ENCODE results near the gene KCNC3.

Gene KCNC3

GRCh38 chr19:50362030-50362412 lies 32.8 kb upstream of the KCNC3 start:
- Histone ChIP-seq H3K79me1 (ENCODE audit: low read depth, low read length) (peaks cover 3% of the 10 kb centered on the region), H4K8ac (ENCODE audit: low read depth, low read length) (no peak overlapping the region), H2BK120ac (ENCODE audit: low read depth, low read length) (no peak overlapping the region), H2BK5ac (ENCODE audit: low read length) (no peak overlapping the region), H3K4me3 (ENCODE audit: low read length in 2 of 2) (no peak overlapping the region), H3K9me3 (replicated peaks in 1 of 2; ENCODE audit: control insufficient read depth in 2 of 2, insufficient read depth in 1 of 2, low read depth in 1 of 2, low read length in 2 of 2) (peaks cover 5 to 11% of the 10 kb centered on the region in 2 donors), H2BK15ac (ENCODE audit: low read length) (no peak overlapping the region), H3K18ac (ENCODE audit: low read length) (no peak overlapping the region), H3K36me3 (replicated peaks in 1 of 2; ENCODE audit: control insufficient read depth in 2 of 2, insufficient read depth in 2 of 2, low read length in 2 of 2) (peaks cover 0 to 2% of the 10 kb centered on the region in 2 donors), H3K4me1 (ENCODE audit: control insufficient read depth in 2 of 2, insufficient read depth in 1 of 2, low read depth in 1 of 2, low read length in 2 of 2) (peaks cover 0 to 6% of the 10 kb centered on the region in 2 donors), H3K14ac (ENCODE audit: low read length) (no peak overlapping the region), H3K23ac (ENCODE audit: low read depth, low read length, poor library complexity) (no peak overlapping the region), H2AFZ (ENCODE audit: low read length) (no peak overlapping the region), H3K27me3 (ENCODE audit: control insufficient read depth in 3 of 3, insufficient read depth in 3 of 3, low read depth in 1 of 3, low read length in 3 of 3) (peaks cover 0 to 2% (median 0%) of the 10 kb centered on the region in 3 experiments), H3K4me2 (ENCODE audit: insufficient read depth, low read length, poor library complexity, severe bottlenecking) (no peak overlapping the region), H2BK12ac (ENCODE audit: low read length) (no peak overlapping the region), H3K4ac (ENCODE audit: low read length) (no peak overlapping the region), H3K27ac (replicated peaks; ENCODE audit: low read length) (no peak overlapping the region), H2AK5ac (ENCODE audit: low read depth, low read length) (peak overlapping the region; percentile 26), H3K9ac (ENCODE audit: low read depth, low read length, poor library complexity) (no peak overlapping the region), H4K91ac (ENCODE audit: low read depth, low read length, poor library complexity) (no peak overlapping the region)
- WGBS, 2 donors (ENCODE audit: extremely low coverage in 2 of 2, insufficient read length in 2 of 2, insufficient replicate concordance in 1 of 2), result no CpG with 5 or more reads among the region's 7 CpGs
- no peak for DNase-seq (ENCODE audit: low spot score)

GRCh38 chr19:50361290-50362029 lies 32.3 kb upstream of the KCNC3 start:
- Histone ChIP-seq H2BK15ac (ENCODE audit: low read length) (no peak overlapping the region), H3K4me2 (ENCODE audit: insufficient read depth, low read length, poor library complexity, severe bottlenecking) (no peak overlapping the region), H3K79me1 (ENCODE audit: low read depth, low read length) (peaks cover 3% of the 10 kb centered on the region), H3K27me3 (ENCODE audit: control insufficient read depth in 3 of 3, insufficient read depth in 3 of 3, low read depth in 1 of 3, low read length in 3 of 3) (peaks cover 0 to 2% (median 0%) of the 10 kb centered on the region in 3 experiments), H3K18ac (ENCODE audit: low read length) (no peak overlapping the region), H3K36me3 (replicated peaks in 1 of 2; ENCODE audit: control insufficient read depth in 2 of 2, insufficient read depth in 2 of 2, low read length in 2 of 2) (peaks cover 0 to 2% of the 10 kb centered on the region in 2 donors), H4K8ac (ENCODE audit: low read depth, low read length) (no peak overlapping the region), H2BK12ac (ENCODE audit: low read length) (no peak overlapping the region), H2BK5ac (ENCODE audit: low read length) (no peak overlapping the region), H2AK5ac (ENCODE audit: low read depth, low read length) (peak overlapping the region; percentile 26), H3K4ac (ENCODE audit: low read length) (no peak overlapping the region), H4K91ac (ENCODE audit: low read depth, low read length, poor library complexity) (no peak overlapping the region), H3K23ac (ENCODE audit: low read depth, low read length, poor library complexity) (no peak overlapping the region), H3K27ac (replicated peaks; ENCODE audit: low read length) (no peak overlapping the region), H3K9me3 (replicated peaks in 1 of 2; ENCODE audit: control insufficient read depth in 2 of 2, insufficient read depth in 1 of 2, low read depth in 1 of 2, low read length in 2 of 2) (peaks cover 5 to 11% of the 10 kb centered on the region in 2 donors), H3K14ac (ENCODE audit: low read length) (no peak overlapping the region), H3K9ac (ENCODE audit: low read depth, low read length, poor library complexity) (no peak overlapping the region), H2BK120ac (ENCODE audit: low read depth, low read length) (no peak overlapping the region), H2AFZ (ENCODE audit: low read length) (no peak overlapping the region), H3K4me1 (ENCODE audit: control insufficient read depth in 2 of 2, insufficient read depth in 1 of 2, low read depth in 1 of 2, low read length in 2 of 2) (peaks cover 0 to 6% of the 10 kb centered on the region in 2 donors), H3K4me3 (ENCODE audit: low read length in 2 of 2) (no peak overlapping the region)
- WGBS, 2 donors (ENCODE audit: extremely low coverage in 2 of 2, insufficient read length in 2 of 2, insufficient replicate concordance in 1 of 2), result no CpG with 5 or more reads among the region's 7 CpGs
- no peak for DNase-seq (ENCODE audit: low spot score)

- Histone ChIP-seq H2AK5ac (ENCODE audit: low read depth, low read length) (no peak overlapping the region), H2BK12ac (ENCODE audit: low read length) (no peak overlapping the region), H3K4me2 (ENCODE audit: insufficient read depth, low read length, poor library complexity, severe bottlenecking) (no peak overlapping the region), H3K4me3 (ENCODE audit: low read length in 2 of 2) (no peak overlapping the region), H3K4me1 (ENCODE audit: control insufficient read depth in 2 of 2, insufficient read depth in 1 of 2, low read depth in 1 of 2, low read length in 2 of 2) (peaks cover 0 to 6% of the 10 kb centered on the region in 2 donors), H3K27ac (replicated peaks; ENCODE audit: low read length) (no peak overlapping the region), H2AFZ (ENCODE audit: low read length) (no peak overlapping the region), H3K14ac (ENCODE audit: low read length) (no peak overlapping the region), H4K8ac (ENCODE audit: low read depth, low read length) (peak overlapping the region; percentile 65), H3K9ac (ENCODE audit: low read depth, low read length, poor library complexity) (no peak overlapping the region), H3K9me3 (replicated peaks in 1 of 2; ENCODE audit: control insufficient read depth in 2 of 2, insufficient read depth in 1 of 2, low read depth in 1 of 2, low read length in 2 of 2) (peaks cover 5 to 11% of the 10 kb centered on the region in 2 donors), H2BK15ac (ENCODE audit: low read length) (no peak overlapping the region), H2BK120ac (ENCODE audit: low read depth, low read length) (no peak overlapping the region), H3K36me3 (replicated peaks in 1 of 2; ENCODE audit: control insufficient read depth in 2 of 2, insufficient read depth in 2 of 2, low read length in 2 of 2) (peaks cover 0 to 2% of the 10 kb centered on the region in 2 donors), H4K91ac (ENCODE audit: low read depth, low read length, poor library complexity) (no peak overlapping the region), H3K27me3 (ENCODE audit: control insufficient read depth in 3 of 3, insufficient read depth in 3 of 3, low read depth in 1 of 3, low read length in 3 of 3) (peaks cover 0 to 2% (median 0%) of the 10 kb centered on the region in 3 experiments), H2BK5ac (ENCODE audit: low read length) (peak overlapping the region; percentile 13), H3K23ac (ENCODE audit: low read depth, low read length, poor library complexity) (no peak overlapping the region), H3K18ac (ENCODE audit: low read length) (no peak overlapping the region), H3K4ac (ENCODE audit: low read length) (no peak overlapping the region), H3K79me1 (ENCODE audit: low read depth, low read length) (peaks cover 3% of the 10 kb centered on the region)
- no CpG with 5 or more reads among the region's 11 CpGs for WGBS, 2 donors (ENCODE audit: extremely low coverage in 2 of 2, insufficient read length in 2 of 2, insufficient replicate concordance in 1 of 2)
- no peak for DNase-seq (ENCODE audit: low spot score)
These were observed 30.2 kb upstream of the KCNC3 start for GRCh38 chr19:50359328-50359818.

- peak overlapping the region; percentile 56 for H2AK5ac ChIP-seq (ENCODE audit: low read depth, low read length)
- no peak overlapping the region for H2BK12ac ChIP-seq (ENCODE audit: low read length)
- H4K91ac ChIP-seq (ENCODE audit: low read depth, low read length, poor library complexity), result no peak overlapping the region
- no peak overlapping the region for H2BK120ac ChIP-seq (ENCODE audit: low read depth, low read length)
- H4K8ac ChIP-seq (ENCODE audit: low read depth, low read length), result no peak overlapping the region
- peak overlapping the region; percentile 75 for H2BK5ac ChIP-seq (ENCODE audit: low read length)
- no peak overlapping the region for H3K4me3 ChIP-seq (ENCODE audit: low read length in 2 of 2)
- H3K79me1 ChIP-seq (ENCODE audit: low read depth, low read length), result peaks cover 3% of the 10 kb centered on the region
- no peak for DNase-seq (ENCODE audit: low spot score)
- no peak overlapping the region for H3K27ac ChIP-seq (replicated peaks; ENCODE audit: low read length)
- no peak overlapping the region for H3K9ac ChIP-seq (ENCODE audit: low read depth, low read length, poor library complexity)
- no peak overlapping the region for H3K4me2 ChIP-seq (ENCODE audit: insufficient read depth, low read length, poor library complexity, severe bottlenecking)
- WGBS, 2 donors (ENCODE audit: extremely low coverage in 2 of 2, insufficient read length in 2 of 2, insufficient replicate concordance in 1 of 2), result no CpG with 5 or more reads among the region's 54 CpGs
- H2BK15ac ChIP-seq (ENCODE audit: low read length), result no peak overlapping the region
- no peak overlapping the region for H3K4ac ChIP-seq (ENCODE audit: low read length)
- peaks cover 0 to 6% of the 10 kb centered on the region in 2 donors for H3K4me1 ChIP-seq (ENCODE audit: control insufficient read depth in 2 of 2, insufficient read depth in 1 of 2, low read depth in 1 of 2, low read length in 2 of 2)
- no peak overlapping the region for H2AFZ ChIP-seq (ENCODE audit: low read length)
- peaks cover 0 to 2% of the 10 kb centered on the region in 2 donors for H3K36me3 ChIP-seq (replicated peaks in 1 of 2; ENCODE audit: control insufficient read depth in 2 of 2, insufficient read depth in 2 of 2, low read length in 2 of 2)
- H3K14ac ChIP-seq (ENCODE audit: low read length), result no peak overlapping the region
- no peak overlapping the region for H3K18ac ChIP-seq (ENCODE audit: low read length)
- H3K27me3 ChIP-seq (ENCODE audit: control insufficient read depth in 3 of 3, insufficient read depth in 3 of 3, low read depth in 1 of 3, low read length in 3 of 3), result peaks cover 0 to 2% (median 0%) of the 10 kb centered on the region in 3 experiments
- peak overlapping the region; percentile 73 for H3K23ac ChIP-seq (ENCODE audit: low read depth, low read length, poor library complexity)
- H3K9me3 ChIP-seq (replicated peaks in 1 of 2; ENCODE audit: control insufficient read depth in 2 of 2, insufficient read depth in 1 of 2, low read depth in 1 of 2, low read length in 2 of 2), result peaks cover 5 to 11% of the 10 kb centered on the region in 2 donors
These were observed 29.5 kb upstream of the KCNC3 start for GRCh38 chr19:50358483-50359327.
